HG02759 (cell line): ENCODE data around the gene SLC6A19.

Experiments used
- ATAC-seq: cut with Tn5 transposase; IDR thresholded peaks from one replicate; pipeline ENCODE4 v1.9.1; 2021; ENCODE audit warnings: mild to moderate bottlenecking, moderate library complexity; ENCODE audit not compliant: unreplicated experiment

The SLC6A19 gene

GRCh38 chr5:1193591-1193985 is 7.8 kb upstream of the SLC6A19 start:
- no peak for ATAC-seq

- ATAC-seq, result no peak
These were observed 7.0 kb upstream of the SLC6A19 start for GRCh38 chr5:1194378-1194777.

GRCh38 chr5:1195439-1195838 is 6.0 kb upstream of the SLC6A19 start:
- no peak for ATAC-seq

- ATAC-seq, result no peak
These were observed 5.5 kb upstream of the SLC6A19 start for GRCh38 chr5:1195916-1196315.

GRCh38 chr5:1196562-1196961 is 4.8 kb upstream of the SLC6A19 start:
- ATAC-seq, result no peak

GRCh38 chr5:1197876-1198666 is 3.3 kb upstream of the SLC6A19 start:
- ATAC-seq, result no peak

GRCh38 chr5:1199340-1199648 is 2.1 kb upstream of the SLC6A19 start:
- ATAC-seq, result no peak

GRCh38 chr5:1199649-1200494 is 1.5 kb upstream of the SLC6A19 start:
- no peak for ATAC-seq

GRCh38 chr5:1200495-1201326 is 684 bp upstream of the SLC6A19 start:
- no peak for ATAC-seq

GRCh38 chr5:1202026-1202797 is 817 bp downstream of the SLC6A19 start:
- ATAC-seq, result no peak

- ATAC-seq, result no peak
These were observed 1.4 kb downstream of the SLC6A19 start for GRCh38 chr5:1202798-1203185.

- ATAC-seq, result no peak
These were observed 2.0 kb downstream of the SLC6A19 start for GRCh38 chr5:1203311-1203967.

- no peak for ATAC-seq
These were observed 2.7 kb downstream of the SLC6A19 start for GRCh38 chr5:1203968-1204692.

- ATAC-seq, result no peak
These were observed 3.4 kb downstream of the SLC6A19 start for GRCh38 chr5:1204693-1205242.

GRCh38 chr5:1205255-1206180 is 4.1 kb downstream of the SLC6A19 start:
- no peak for ATAC-seq

- no peak for ATAC-seq
These were observed 5.4 kb downstream of the SLC6A19 start for GRCh38 chr5:1206521-1207412.

- ATAC-seq, result no peak
These were observed 6.2 kb downstream of the SLC6A19 start for GRCh38 chr5:1207555-1207954.
